ENCODE data around the gene MNT. TPM values are rescaled to one million over a fixed set of nuclear protein-coding genes. Genes with fewer than 3 reads are reported as not detected.

MNT gene
- total and polyA plus RNA-seq, 4 experiments from 2014 or later, result 0.29 to 50.7 (median 23.2) TPM

- Histone ChIP-seq H3K9me3 (ENCODE audit: control insufficient read depth in 1 of 2, low read length in 2 of 2) (no peaks in the 10 kb centered on the region), H3K4me3 (ENCODE audit: low read length in 2 of 2) (no peak overlapping the region), H3K27me3 (ENCODE audit: insufficient read depth, low read length) (no peaks in the 10 kb centered on the region), H3K4me1 (ENCODE audit: insufficient read depth, low read length) (peaks cover 3% of the 10 kb centered on the region), H3K27ac (ENCODE audit: low read depth, low read length) (no peak overlapping the region), H3K36me3 (ENCODE audit: insufficient read depth, low read length) (peaks cover 4% of the 10 kb centered on the region)
- ChIA-PET CTCF (ENCODE audit: partially characterized antibody) (interaction anchor here (10.0 kb wide), 1 partner anchor 38 kb away, joined by 558 read pairs; no protein-coding TSS in a partner anchor), POLR2A (ENCODE audit: partially characterized antibody) (interaction anchor here (0.8 kb wide), 1 partner anchor 16 kb away, joined by 4 read pairs; no protein-coding TSS in a partner anchor)
- Mint-ChIP-seq H3K4me3 (no peak overlapping the region), H3K4me1 (peaks cover 0 to 4% (median 3%) of the 10 kb centered on the region in 4 donors), H3K9me3 (peaks cover 0 to 2% (median 0%) of the 10 kb centered on the region in 8 donors), H3K27me3 (no peaks in the 10 kb centered on the region), H3K36me3 (peaks cover 6 to 39% of the 10 kb centered on the region in 2 donors), H3K27ac (peak overlapping the region in 1 of 7 donors; percentile 56)
- DNase-seq, result no peak
- intact Hi-C loops (cut with micrococcal nuclease), result no loop called here
These were observed 23.2 kb downstream of the MNT start for GRCh38 chr17:2377659-2378058.

DNA sequence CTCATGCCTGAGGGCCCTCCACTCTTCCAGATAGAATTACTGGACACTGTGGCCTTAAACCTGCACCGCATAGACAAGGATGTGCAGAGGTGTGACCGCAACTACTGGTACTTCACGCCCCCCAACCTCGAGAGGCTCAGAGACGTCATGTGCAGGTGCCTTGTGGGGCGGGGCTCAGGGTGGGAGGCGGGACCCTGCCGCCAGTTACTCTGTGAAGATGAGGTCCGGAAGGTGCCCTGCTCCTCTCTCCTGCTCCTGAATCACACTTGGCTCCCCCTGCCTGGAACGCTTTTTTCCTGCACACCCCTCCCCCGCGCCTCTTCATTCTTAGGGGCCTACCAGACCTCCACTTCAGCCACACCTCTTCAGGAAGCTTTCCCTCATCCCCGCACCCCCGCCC, 24.8 kb downstream of the MNT start:
- ChIA-PET CTCF (ENCODE audit: partially characterized antibody) (no interaction called here), POLR2A (ENCODE audit: partially characterized antibody) (no interaction called here)
- peaks cover 0 to 2% (median 0%) of the 10 kb centered on the region in 8 donors for H3K9me3 Mint-ChIP-seq
- no peak for DNase-seq
- intact Hi-C loops (cut with micrococcal nuclease), result no loop called here
- H3K36me3 Mint-ChIP-seq, result peaks cover 12 to 44% of the 10 kb centered on the region in 2 donors
- Histone ChIP-seq H3K4me1 (ENCODE audit: insufficient read depth, low read length) (no peaks in the 10 kb centered on the region), H3K9me3 (ENCODE audit: control insufficient read depth in 1 of 2, low read length in 2 of 2) (no peaks in the 10 kb centered on the region), H3K36me3 (ENCODE audit: insufficient read depth, low read length) (peaks cover 9% of the 10 kb centered on the region), H3K27me3 (ENCODE audit: insufficient read depth, low read length) (no peaks in the 10 kb centered on the region), H3K27ac (ENCODE audit: low read depth, low read length) (no peak overlapping the region), H3K4me3 (ENCODE audit: low read length in 2 of 2) (no peak overlapping the region)
- H3K4me1 Mint-ChIP-seq, result peaks cover 0 to 2% (median 0%) of the 10 kb centered on the region in 4 donors
- peak overlapping the region in 2 of 7 donors; percentile 10 to 65 for H3K27ac Mint-ChIP-seq
- no peak overlapping the region for H3K4me3 Mint-ChIP-seq
- H3K27me3 Mint-ChIP-seq, result no peaks in the 10 kb centered on the region

GRCh38 chr17:2375406-2375805, 25.5 kb downstream of the MNT start:
- no peak overlapping the region for H3K27ac Mint-ChIP-seq
- intact Hi-C loops (cut with micrococcal nuclease), result no loop called here
- no peaks in the 10 kb centered on the region for H3K27me3 ChIP-seq (ENCODE audit: insufficient read depth, low read length)
- no peaks in the 10 kb centered on the region for H3K4me1 ChIP-seq (ENCODE audit: insufficient read depth, low read length)
- peaks cover 0 to 2% (median 0%) of the 10 kb centered on the region in 8 donors for H3K9me3 Mint-ChIP-seq
- H3K4me3 ChIP-seq (ENCODE audit: low read length in 2 of 2), result no peak overlapping the region
- no peaks in the 10 kb centered on the region for H3K9me3 ChIP-seq (ENCODE audit: control insufficient read depth in 1 of 2, low read length in 2 of 2)
- no peaks in the 10 kb centered on the region for H3K4me1 Mint-ChIP-seq
- H3K27ac ChIP-seq (ENCODE audit: low read depth, low read length), result no peak overlapping the region
- H3K27me3 Mint-ChIP-seq, result no peaks in the 10 kb centered on the region
- CTCF ChIA-PET (ENCODE audit: partially characterized antibody), result no interaction called here
- no peak for DNase-seq
- no peak overlapping the region for H3K4me3 Mint-ChIP-seq
- peaks cover 9% of the 10 kb centered on the region for H3K36me3 ChIP-seq (ENCODE audit: insufficient read depth, low read length)
- peaks cover 10 to 42% of the 10 kb centered on the region in 2 donors for H3K36me3 Mint-ChIP-seq
- POLR2A ChIA-PET (ENCODE audit: partially characterized antibody), result no interaction called here

DNA sequence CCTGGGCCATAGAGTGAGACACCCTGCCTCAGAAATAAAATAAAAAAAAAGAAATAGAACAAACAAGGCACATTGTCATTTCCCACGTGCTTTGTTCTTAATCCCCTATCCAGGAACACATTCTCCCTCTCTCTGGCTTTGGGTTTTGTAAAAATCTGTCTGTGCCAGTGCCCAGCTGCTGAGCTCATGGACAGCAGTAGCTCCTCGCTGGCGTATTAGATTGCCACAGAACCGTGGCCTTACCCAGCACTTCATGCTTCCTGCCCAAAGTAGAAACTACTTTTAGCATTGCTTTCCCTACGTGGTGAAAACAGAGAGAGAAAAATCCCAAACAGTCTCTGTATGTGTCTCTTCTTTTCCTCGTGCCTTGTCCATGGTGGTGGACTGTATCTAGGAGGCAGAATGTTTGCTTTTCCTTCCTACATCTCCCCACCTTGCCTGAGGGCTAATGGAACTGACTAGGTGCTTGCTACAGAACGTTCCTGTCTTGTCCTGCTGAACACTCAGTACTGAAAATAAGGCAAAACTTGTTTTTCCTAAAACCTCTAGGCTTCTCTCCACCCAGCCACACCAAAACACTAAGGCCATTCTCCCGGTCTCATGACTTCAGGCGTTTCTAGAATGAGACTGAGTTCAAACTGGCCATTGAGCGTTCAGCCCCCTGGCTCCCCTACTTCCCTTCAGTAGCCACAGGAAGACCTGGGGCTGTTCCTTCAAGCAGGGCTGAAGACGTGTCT, 26.1 kb downstream of the MNT start:
- peaks cover 9% of the 10 kb centered on the region for H3K36me3 ChIP-seq (ENCODE audit: insufficient read depth, low read length)
- H3K36me3 Mint-ChIP-seq, result peaks cover 10 to 45% of the 10 kb centered on the region in 2 donors
- CTCF ChIA-PET (ENCODE audit: partially characterized antibody), result interaction anchor here (1.7 kb wide), 1 partner anchor 8 kb away, joined by 7 read pairs; no protein-coding TSS in a partner anchor

GRCh38 chr17:2373179-2373578, 27.7 kb downstream of the MNT start:
- Mint-ChIP-seq H3K9me3 (peaks cover 0 to 2% (median 0%) of the 10 kb centered on the region in 8 donors), H3K27ac (peak overlapping the region in 1 of 7 donors; percentile 22), H3K4me1 (no peaks in the 10 kb centered on the region), H3K36me3 (peaks cover 7 to 39% of the 10 kb centered on the region in 2 donors), H3K4me3 (no peak overlapping the region), H3K27me3 (no peaks in the 10 kb centered on the region)
- intact Hi-C loops (cut with micrococcal nuclease), result no loop called here
- Histone ChIP-seq H3K36me3 (ENCODE audit: insufficient read depth, low read length) (peaks cover 9% of the 10 kb centered on the region), H3K27ac (ENCODE audit: low read depth, low read length) (no peak overlapping the region), H3K27me3 (ENCODE audit: insufficient read depth, low read length) (no peaks in the 10 kb centered on the region), H3K9me3 (ENCODE audit: control insufficient read depth in 1 of 2, low read length in 2 of 2) (no peaks in the 10 kb centered on the region), H3K4me3 (ENCODE audit: low read length in 2 of 2) (no peak overlapping the region), H3K4me1 (ENCODE audit: insufficient read depth, low read length) (no peaks in the 10 kb centered on the region)
- ChIA-PET POLR2A (ENCODE audit: partially characterized antibody) (no interaction called here), CTCF (ENCODE audit: partially characterized antibody) (interaction anchor here (1.7 kb wide), 1 partner anchor 10 kb away, joined by 7 read pairs; no protein-coding TSS in a partner anchor)
- DNase-seq, result no peak

More for the DNA sequence above, 26.1 kb downstream of the MNT start:
- H3K9me3 Mint-ChIP-seq, result peaks cover 0 to 2% (median 0%) of the 10 kb centered on the region in 8 donors
- Histone ChIP-seq H3K9me3 (ENCODE audit: control insufficient read depth in 1 of 2, low read length in 2 of 2) (no peaks in the 10 kb centered on the region), H3K27ac (ENCODE audit: low read depth, low read length) (no peak overlapping the region), H3K4me3 (ENCODE audit: low read length in 2 of 2) (no peak overlapping the region), H3K27me3 (ENCODE audit: insufficient read depth, low read length) (no peaks in the 10 kb centered on the region), H3K4me1 (ENCODE audit: insufficient read depth, low read length) (no peaks in the 10 kb centered on the region)
- no peaks in the 10 kb centered on the region for H3K4me1 Mint-ChIP-seq
- POLR2A ChIA-PET (ENCODE audit: partially characterized antibody), result no interaction called here
- DNase-seq, result no peak
- no peaks in the 10 kb centered on the region for H3K27me3 Mint-ChIP-seq
- H3K27ac Mint-ChIP-seq, result peak overlapping the region in 3 of 7 donors; percentile 37 to 59 (median 54)
- intact Hi-C loops (cut with micrococcal nuclease), result no loop called here
- H3K4me3 Mint-ChIP-seq, result no peak overlapping the region

DNA sequence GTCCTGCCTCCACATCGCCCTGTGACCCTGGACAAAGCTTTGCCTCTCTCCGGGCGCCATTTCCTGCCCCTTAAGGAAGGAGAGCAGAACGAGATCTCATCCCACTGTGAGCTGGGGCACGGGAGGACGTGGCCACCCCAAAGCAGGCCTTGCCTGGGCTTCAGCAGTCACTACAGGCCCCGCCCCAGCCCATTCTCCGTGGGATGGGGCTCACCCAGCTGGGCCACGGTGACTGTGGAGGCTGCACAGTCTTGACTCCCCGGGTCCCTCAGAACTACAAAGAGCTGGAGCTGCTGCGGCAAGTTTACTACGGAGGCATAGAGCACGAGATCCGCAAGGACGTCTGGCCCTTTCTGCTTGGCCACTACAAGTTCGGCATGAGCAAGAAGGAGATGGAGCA, 28.2 kb downstream of the MNT start:
- ChIA-PET CTCF (ENCODE audit: partially characterized antibody) (no interaction called here), POLR2A (ENCODE audit: partially characterized antibody) (no interaction called here)
- H3K4me1 Mint-ChIP-seq, result no peaks in the 10 kb centered on the region
- Histone ChIP-seq H3K9me3 (ENCODE audit: control insufficient read depth in 1 of 2, low read length in 2 of 2) (no peaks in the 10 kb centered on the region), H3K27me3 (ENCODE audit: insufficient read depth, low read length) (no peaks in the 10 kb centered on the region), H3K27ac (ENCODE audit: low read depth, low read length) (no peak overlapping the region), H3K4me3 (ENCODE audit: low read length in 2 of 2) (no peak overlapping the region), H3K36me3 (ENCODE audit: insufficient read depth, low read length) (peaks cover 9% of the 10 kb centered on the region), H3K4me1 (ENCODE audit: insufficient read depth, low read length) (no peaks in the 10 kb centered on the region)
- peaks cover 10 to 40% of the 10 kb centered on the region in 2 donors for H3K36me3 Mint-ChIP-seq
- no peaks in the 10 kb centered on the region for H3K27me3 Mint-ChIP-seq
- DNase-seq, result no peak
- no peak overlapping the region for H3K4me3 Mint-ChIP-seq
- intact Hi-C loops (cut with micrococcal nuclease), result no loop called here
- peaks cover 0 to 2% (median 0%) of the 10 kb centered on the region in 8 donors for H3K9me3 Mint-ChIP-seq
- H3K27ac Mint-ChIP-seq, result peak overlapping the region in 1 of 7 donors; percentile 49

GRCh38 chr17:2372180-2372579, 28.7 kb downstream of the MNT start:
- CTCF ChIA-PET (ENCODE audit: partially characterized antibody), result no interaction called here
- H3K27ac ChIP-seq (ENCODE audit: low read depth, low read length), result no peak overlapping the region

More at GRCh38 chr17:2372180-2372579, 28.7 kb downstream of the MNT start:
- Histone ChIP-seq H3K9me3 (ENCODE audit: control insufficient read depth in 1 of 2, low read length in 2 of 2) (no peaks in the 10 kb centered on the region), H3K4me3 (ENCODE audit: low read length in 2 of 2) (no peak overlapping the region), H3K4me1 (ENCODE audit: insufficient read depth, low read length) (no peaks in the 10 kb centered on the region), H3K36me3 (ENCODE audit: insufficient read depth, low read length) (peaks cover 9% of the 10 kb centered on the region), H3K27me3 (ENCODE audit: insufficient read depth, low read length) (no peaks in the 10 kb centered on the region)
- Mint-ChIP-seq H3K9me3 (peaks cover 0 to 2% (median 0%) of the 10 kb centered on the region in 8 donors), H3K27ac (no peak overlapping the region), H3K4me1 (no peaks in the 10 kb centered on the region), H3K27me3 (no peaks in the 10 kb centered on the region), H3K4me3 (no peak overlapping the region), H3K36me3 (peaks cover 10 to 37% of the 10 kb centered on the region in 2 donors)
- DNase-seq, result no peak
- intact Hi-C loops (cut with micrococcal nuclease), result no loop called here
- POLR2A ChIA-PET (ENCODE audit: partially characterized antibody), result no interaction called here
